ENCODE results near the gene PEPD.

PEPD gene

GRCh38 chr19:33405254-33405552, 116.4 kb downstream of the PEPD start:
- DNase-seq (ENCODE audit: low read depth in 1 of 2, low spot score in 1 of 2), result no peak
- TF ChIP-seq POLR2AphosphoS5 (IDR thresholded peaks at IDR 0.05; ENCODE audit: low read depth), result no peak
- Histone ChIP-seq H3K4me3 (replicated peaks; ENCODE audit: insufficient read depth, low read length) (no peak overlapping the region), H3K27ac (replicated peaks) (no peak overlapping the region), H3K27me3 (ENCODE audit: insufficient read depth, poor library complexity, severe bottlenecking) (no peaks in the 10 kb centered on the region)

GRCh38 chr19:33404506-33405253, 116.9 kb downstream of the PEPD start:
- Histone ChIP-seq H3K27me3 (ENCODE audit: insufficient read depth, poor library complexity, severe bottlenecking) (no peaks in the 10 kb centered on the region), H3K27ac (replicated peaks) (no peak overlapping the region), H3K4me3 (replicated peaks; ENCODE audit: insufficient read depth, low read length) (no peak overlapping the region)
- TF ChIP-seq GABPA (IDR thresholded peaks at IDR 0.05; ENCODE audit: low read depth) (no peak), SPI1 (IDR thresholded peaks at IDR 0.05; ENCODE audit: borderline replicate concordance, low read depth) (no peak), POLR2AphosphoS5 (IDR thresholded peaks at IDR 0.05; ENCODE audit: low read depth) (no peak), CTCF (IDR thresholded peaks at IDR 0.05; ENCODE audit: insufficient read depth, low read length) (no peak), REST (IDR thresholded peaks at IDR 0.05; ENCODE audit: insufficient replicate concordance, low read depth) (no peak)
- no peak for DNase-seq (ENCODE audit: low read depth in 1 of 2, low spot score in 1 of 2)

- Histone ChIP-seq H3K27me3 (ENCODE audit: insufficient read depth, poor library complexity, severe bottlenecking) (no peaks in the 10 kb centered on the region), H3K4me3 (replicated peaks; ENCODE audit: insufficient read depth, low read length) (no peak overlapping the region), H3K27ac (replicated peaks) (no peak overlapping the region)
- DNase-seq (ENCODE audit: low read depth in 1 of 2, low spot score in 1 of 2), result no peak
- TF ChIP-seq GABPA (IDR thresholded peaks at IDR 0.05; ENCODE audit: low read depth) (no peak), REST (IDR thresholded peaks at IDR 0.05; ENCODE audit: insufficient replicate concordance, low read depth) (no peak), POLR2AphosphoS5 (IDR thresholded peaks at IDR 0.05; ENCODE audit: low read depth) (no peak), CTCF (IDR thresholded peaks at IDR 0.05; ENCODE audit: insufficient read depth, low read length) (no peak), SPI1 (IDR thresholded peaks at IDR 0.05; ENCODE audit: borderline replicate concordance, low read depth) (no peak)
These were observed 117.7 kb downstream of the PEPD start for GRCh38 chr19:33403973-33404304.

GRCh38 chr19:33403221-33403972, 118.2 kb downstream of the PEPD start:
- Histone ChIP-seq H3K27ac (replicated peaks) (no peak overlapping the region), H3K27me3 (ENCODE audit: insufficient read depth, poor library complexity, severe bottlenecking) (no peaks in the 10 kb centered on the region), H3K4me3 (replicated peaks; ENCODE audit: insufficient read depth, low read length) (no peak overlapping the region)
- no peak for DNase-seq (ENCODE audit: low read depth in 1 of 2, low spot score in 1 of 2)
- TF ChIP-seq POLR2AphosphoS5 (IDR thresholded peaks at IDR 0.05; ENCODE audit: low read depth), result no peak
- no peak for TF ChIP-seq SPI1 (IDR thresholded peaks at IDR 0.05; ENCODE audit: borderline replicate concordance, low read depth)
- no peak for TF ChIP-seq GABPA (IDR thresholded peaks at IDR 0.05; ENCODE audit: low read depth)
- no peak for TF ChIP-seq CTCF (IDR thresholded peaks at IDR 0.05; ENCODE audit: insufficient read depth, low read length)
- TF ChIP-seq REST (IDR thresholded peaks at IDR 0.05; ENCODE audit: insufficient replicate concordance, low read depth), result no peak

Data from HL-60 (cell line).